ENCODE data around the gene KIF26B.

Gene KIF26B

DNA sequence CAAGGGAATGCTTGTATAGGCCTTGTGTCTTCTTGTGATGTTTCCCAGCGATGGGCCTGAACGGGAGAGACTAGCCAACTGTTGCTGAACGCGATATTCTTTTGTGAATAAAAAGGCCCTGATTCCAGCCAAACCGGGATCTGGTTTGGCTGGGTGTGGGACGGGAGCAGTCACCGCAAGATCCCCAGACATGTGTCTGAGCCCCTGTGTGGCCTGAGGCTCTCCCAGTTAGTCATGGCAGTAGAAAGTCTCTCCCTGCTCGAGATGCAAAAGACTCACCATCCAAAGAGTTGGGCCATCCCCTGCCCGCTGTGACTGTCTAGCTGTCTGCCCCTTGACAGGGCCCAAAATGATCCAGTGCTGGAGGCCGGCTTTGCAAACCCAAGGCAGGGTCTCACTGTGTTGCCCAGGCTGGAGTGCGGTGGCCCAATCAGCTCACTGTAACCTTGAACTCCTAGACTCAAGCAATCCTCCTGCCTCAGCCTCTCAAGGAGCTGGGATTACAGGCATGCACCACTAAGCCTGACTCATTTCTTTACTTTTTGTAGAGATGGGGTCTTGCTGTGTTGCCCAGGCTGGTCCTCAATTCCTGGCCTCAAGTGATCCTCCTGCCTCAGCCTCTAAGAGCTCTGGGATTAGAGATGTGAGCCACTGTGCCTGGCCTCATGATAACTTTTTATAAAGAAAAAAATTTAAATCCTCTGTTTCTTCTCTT lies 56.4 kb downstream of the KIF26B start:
- no peak for DNase-seq

DNA sequence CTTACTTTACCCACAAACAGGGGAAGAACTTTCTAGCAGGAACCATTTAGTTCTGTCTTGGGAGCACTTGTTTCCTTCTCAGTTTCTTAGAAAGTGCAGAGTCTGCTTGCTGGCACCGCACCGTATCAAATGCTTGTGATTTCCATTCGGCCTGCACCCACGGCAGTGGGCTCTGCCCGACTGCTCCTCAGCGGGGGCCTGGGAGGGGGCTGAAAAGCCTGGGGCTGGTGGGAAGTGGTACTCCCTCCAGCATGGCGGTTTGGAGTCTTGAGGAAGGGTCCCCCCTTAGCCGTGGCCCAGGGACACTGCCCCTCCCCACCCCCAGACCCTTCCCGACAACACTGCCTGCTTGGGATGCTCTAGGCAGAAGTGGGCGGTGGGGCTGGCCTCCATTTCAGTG lies 57.0 kb downstream of the KIF26B start:
- DNase-seq, result no peak

GRCh38 chr1:245212221-245212710 lies 57.5 kb downstream of the KIF26B start:
- no peak for DNase-seq

DNA sequence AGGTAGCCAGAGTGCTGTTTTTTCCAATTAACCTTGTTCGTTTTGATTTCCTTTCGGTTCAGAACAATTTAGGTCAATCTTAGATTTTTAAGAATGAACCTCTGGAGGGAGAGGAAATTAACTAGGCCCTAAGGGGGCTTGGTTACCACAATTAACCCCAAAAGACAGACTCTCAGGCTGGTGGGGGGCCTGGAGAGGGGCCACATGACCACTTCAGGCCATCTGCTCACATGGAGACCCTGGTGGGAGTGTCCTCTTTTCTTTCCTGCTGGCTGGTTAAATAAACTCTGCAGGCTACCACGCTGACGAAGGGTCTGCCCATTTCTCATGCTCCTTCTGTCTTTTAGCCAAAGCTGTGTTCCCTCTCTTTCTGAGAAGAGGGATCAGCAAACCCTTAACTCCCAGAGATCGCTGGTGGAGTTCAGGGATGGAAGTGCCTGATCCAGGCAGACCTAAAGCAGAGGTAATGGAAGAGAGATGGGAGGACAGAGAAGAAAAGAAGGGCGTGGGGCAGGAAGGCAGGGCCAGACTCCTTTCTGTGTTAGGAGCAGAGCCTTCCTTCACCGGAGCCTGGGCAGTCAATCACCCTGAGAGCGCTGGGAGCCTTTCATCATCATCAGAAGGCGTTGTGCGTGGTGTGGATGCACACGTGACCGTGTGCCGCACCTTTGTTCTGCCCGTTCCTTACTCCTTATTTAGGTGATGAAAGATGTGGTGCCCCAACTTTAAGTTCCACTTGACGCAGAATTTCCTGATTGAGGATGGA lies 58.5 kb downstream of the KIF26B start:
- no peak for DNase-seq

- no peak for DNase-seq
These were observed 60.3 kb downstream of the KIF26B start for GRCh38 chr1:245215071-245215470.

GRCh38 chr1:245216366-245217115 lies 61.8 kb downstream of the KIF26B start:
- no peak for DNase-seq

- DNase-seq, result no peak
These were observed 63.2 kb downstream of the KIF26B start for GRCh38 chr1:245217853-245218608.

DNA sequence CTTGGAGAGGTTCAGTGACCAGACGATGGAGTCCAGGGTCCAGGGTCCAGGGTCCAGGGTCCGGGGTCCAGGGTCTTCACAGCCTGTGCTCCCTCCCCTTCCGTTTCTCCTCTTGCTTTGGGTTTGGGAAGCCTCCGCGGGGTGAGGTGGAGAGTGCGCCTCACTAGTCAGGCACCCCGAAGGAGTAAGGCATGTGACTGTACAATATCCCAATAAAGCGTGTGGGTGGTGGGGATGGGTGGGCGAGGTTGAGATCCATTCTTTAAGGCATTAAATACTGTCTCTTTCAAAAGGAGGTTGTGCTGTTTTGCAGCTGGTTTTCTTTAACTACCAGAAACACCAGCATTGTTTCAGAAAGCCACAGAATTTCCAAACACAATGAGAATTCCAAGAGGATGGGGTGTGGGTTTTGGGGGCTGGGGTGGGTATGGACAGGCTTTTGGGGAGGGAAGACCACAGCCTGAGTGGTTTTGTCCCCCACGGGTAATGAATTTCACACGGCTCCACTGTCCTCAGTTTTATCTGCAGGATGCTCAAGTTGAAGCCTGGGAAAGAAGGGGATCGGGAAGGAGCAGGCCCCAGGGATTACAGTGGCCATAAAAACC lies 65.7 kb downstream of the KIF26B start:
- no peak for DNase-seq

DNA sequence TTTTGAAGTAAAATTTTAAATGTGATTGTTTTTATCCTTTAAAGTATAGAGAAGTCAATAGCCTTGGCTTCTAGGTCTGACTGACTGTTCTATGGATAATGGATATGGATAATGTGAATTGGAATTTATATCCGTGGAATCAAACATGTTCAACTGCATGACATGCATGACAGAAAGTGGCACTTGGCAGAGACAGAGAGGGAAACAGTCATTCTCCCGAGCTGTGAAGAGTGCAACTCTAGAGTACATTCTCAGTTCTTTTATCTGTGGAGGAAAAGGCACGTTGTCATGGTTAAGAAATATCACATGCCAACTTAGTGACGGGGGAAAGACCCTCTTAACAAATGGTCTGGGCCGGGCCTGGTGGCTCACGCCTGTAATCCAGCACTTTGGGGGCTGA lies 67.0 kb downstream of the KIF26B start:
- DNase-seq, result no peak

DNA sequence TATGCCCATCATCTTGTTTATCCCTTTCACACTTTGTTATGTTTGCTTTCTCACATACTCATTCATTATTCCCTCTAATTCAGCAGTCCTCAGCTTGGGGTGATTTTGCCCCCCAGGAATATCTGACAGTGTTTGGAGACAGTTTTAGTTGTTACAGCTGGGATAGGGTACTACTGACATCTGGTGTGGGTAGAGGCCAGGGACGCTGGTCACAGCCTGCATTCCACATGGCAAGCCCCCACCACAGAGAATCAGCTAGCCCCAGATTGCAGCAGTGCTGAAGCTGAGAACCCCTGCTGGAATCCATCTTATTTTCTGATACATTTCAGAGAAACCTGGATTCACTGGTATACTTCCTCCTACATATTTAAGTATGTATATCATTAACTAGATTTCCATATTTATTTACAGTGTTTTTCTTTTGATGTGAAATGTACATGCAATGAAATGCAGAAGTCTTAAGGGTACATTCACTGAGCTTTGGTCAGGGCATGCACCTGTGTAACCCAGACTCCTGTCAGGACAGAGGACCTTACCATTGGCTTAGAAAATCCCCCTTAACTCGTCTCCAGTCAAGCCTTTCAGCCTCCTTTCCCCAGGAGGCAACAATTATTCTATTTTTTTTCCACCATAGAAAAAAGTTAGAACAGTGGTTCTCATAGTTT lies 68.3 kb downstream of the KIF26B start:
- no peak for DNase-seq

DNA sequence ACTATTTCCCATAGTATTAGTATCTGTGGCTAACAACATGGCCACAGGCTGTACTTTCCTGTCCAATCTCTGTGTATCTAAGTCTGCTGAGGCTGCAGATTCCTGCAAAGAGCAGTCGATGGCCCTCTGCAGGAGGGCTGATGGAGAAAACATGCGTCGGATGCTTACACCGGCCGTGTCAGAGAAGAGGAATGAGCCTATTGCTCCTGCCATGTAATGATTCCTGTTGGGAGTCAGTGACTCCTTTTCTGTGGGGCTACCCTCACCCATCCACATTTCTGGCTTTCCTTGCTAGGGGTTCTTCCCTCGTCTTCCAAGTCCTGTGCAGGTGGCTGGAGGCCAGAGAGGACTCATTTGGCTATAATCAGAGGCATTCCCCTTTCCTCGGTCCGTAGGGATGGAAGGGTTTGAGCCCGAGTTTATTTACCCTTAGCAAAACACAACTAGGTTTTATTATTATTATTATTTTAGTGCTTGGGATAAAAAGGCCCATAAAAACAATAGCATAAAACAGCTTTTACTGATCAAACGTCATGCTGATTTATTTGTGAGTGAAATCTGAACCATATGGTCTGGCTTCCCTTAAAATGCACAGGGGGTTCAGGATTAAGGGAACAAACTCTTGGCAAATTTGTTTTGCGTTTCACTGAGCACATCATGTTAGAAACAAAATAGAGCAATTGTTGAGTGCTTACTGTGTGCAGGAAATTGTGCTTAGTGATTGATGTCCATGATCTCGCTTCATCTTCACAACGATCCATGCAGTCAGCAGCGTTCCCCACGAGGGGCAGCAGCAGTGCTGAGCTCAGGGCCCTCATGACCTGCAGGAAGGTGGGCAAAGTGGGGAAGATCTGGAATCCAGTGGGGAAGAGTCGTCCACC lies 70.8 kb downstream of the KIF26B start:
- no peak for DNase-seq

GRCh38 chr1:245226203-245226499 lies 71.4 kb downstream of the KIF26B start:
- no peak for DNase-seq

GRCh38 chr1:245229051-245229450 lies 74.3 kb downstream of the KIF26B start:
- no peak for DNase-seq

DNA sequence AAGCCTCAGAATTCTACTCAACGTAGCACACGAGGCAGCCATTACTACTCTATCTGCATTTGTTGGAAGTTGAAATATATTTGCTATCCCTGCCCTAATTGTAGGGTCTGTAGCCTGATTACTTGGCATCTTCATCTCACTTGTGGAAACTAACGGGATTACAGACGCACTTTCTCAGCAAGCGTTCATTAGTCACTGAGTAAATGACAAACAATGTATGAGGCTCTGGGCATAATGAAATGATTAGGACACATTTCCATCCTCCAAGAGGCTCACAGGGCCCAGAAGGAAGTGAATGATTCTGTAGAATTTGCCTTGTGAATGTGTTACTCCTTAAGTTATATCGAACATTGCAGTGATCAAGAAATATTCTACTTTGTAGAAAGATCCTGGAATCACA lies 78.1 kb downstream of the KIF26B start:
- no peak for DNase-seq

DNA sequence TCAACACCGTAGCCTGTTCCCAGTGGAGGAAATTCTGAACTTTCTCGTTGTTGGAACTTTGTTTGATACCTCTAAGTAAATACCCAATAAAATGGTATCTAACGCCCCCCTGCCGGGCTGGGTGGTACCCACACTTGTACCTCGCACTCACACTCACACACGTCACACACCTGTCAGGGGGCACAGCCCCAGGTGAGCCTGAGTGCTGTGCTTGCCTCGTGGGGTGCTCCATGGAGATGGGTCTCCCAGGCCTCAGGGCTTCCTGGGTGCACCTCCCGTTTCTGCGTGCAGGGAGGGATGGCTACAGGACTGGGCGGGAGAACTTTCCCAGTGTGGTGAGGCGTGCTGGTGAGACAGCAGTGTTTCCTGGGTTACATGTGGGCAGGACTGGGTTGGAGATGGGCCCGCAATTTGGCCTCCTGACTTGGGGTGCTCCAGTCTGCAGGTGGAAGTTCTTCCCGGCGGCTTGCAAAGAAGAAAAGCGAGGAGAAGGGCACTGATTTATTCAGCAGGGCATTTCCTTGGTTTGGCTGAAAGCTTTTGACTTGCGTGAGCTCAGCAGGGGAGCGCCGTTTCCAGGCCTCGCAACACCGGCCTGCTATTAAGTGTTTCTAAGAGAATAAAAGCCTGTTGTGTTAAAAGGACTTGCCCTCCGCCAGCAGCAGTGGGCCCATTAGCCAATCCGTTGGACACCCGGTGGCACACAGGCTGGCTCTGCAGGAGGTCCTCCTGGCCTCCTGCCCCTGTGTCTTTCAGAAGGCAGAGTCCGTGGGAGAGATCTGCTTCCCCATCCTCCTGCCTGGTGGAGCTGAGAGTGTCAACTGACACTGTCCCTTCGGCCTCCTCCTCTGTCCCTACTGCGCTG lies 79.7 kb downstream of the KIF26B start:
- no peak for DNase-seq

- DNase-seq, result no peak
These were observed 80.4 kb downstream of the KIF26B start for GRCh38 chr1:245235156-245235555.

GRCh38 chr1:245240648-245241165 lies 85.9 kb downstream of the KIF26B start:
- no peak for DNase-seq

DNA sequence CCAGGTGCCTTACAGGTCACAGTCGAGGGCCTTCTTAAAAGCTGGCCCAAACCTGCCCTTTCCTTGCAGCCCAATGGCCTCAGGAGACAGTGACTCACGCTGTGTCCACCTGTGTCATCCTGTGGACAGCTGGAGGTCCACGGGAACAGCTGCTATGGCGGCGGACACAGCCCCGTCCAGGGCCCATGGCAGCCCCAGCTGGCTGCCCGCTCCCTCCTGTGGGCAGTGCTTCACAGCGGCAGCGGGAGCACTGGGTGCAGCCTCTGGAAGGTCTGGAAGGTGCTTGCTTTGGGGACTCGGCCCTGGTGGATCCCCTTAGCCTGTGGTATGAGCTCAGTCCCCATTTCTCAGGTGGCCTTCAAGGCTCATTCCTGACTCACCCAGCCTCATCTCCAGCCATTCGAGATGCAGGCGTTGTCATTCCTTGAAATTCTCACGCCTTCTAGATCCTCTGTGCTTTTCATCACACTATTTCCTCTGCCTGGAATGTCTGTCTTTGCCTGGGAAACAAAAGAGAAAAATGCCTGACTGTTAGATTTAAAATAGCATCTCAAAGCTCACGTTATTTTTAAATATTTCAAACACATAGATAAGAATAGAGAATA lies 86.8 kb downstream of the KIF26B start:
- DNase-seq, result no peak

- DNase-seq, result no peak
These were observed 88.2 kb downstream of the KIF26B start for GRCh38 chr1:245242989-245243388.
